B cell (primary cell): ENCODE results near the gene ALPL. TPM values are rescaled to one million over a fixed set of nuclear protein-coding genes. Genes with fewer than 3 reads are reported as not detected.

Source experiments
- ATAC-seq: fragments of 200-7000 bp; cut with Tn5 transposase; one replicate; pipeline ENCODE4 v1.10.0; 2021; ENCODE audit warnings: low read depth, mild to moderate bottlenecking, moderate number of reproducible peaks, moderate library complexity
- CTCF ChIA-PET: fragments of 350-600 bp; sonication (Branson Sonifier 250); formaldehyde crosslinking; loops from one replicate; lab custom pipeline; 2021; ENCODE audit warnings: antibody characterized with exemption, inconsistent platforms; lab: Charles Lee
- POLR2A ChIA-PET: fragments of 350-600 bp; sonication (Branson Sonifier 250); formaldehyde crosslinking; loops from one replicate; lab custom pipeline; 2021; ENCODE audit warnings: antibody characterized with exemption; lab: Charles Lee
- DNase-seq: peaks from one replicate; pipeline ENCODE4 v3.0.0; 2013
- H2AFZ ChIP-seq: 2 replicates; pipeline ENCODE4 v1.6.1; 2012; ENCODE audit warnings: mild to moderate bottlenecking, low read depth, low read length; ENCODE audit not compliant: insufficient read depth, poor library complexity, severe bottlenecking
- H3K27ac ChIP-seq, 2 donors: 1 replicate in 1 of 2; 2 replicates in 1 of 2; pipeline ENCODE4 v1.5.1; 2012 to 2013; ENCODE audit warnings: low read length in 2 of 2, mild to moderate bottlenecking in 2 of 2, moderate library complexity in 1 of 2
- H3K27me3 ChIP-seq, 4 experiments: fragments of 200-600 bp in 1 of 4; sonication (generic) in 1 of 4; replicated peaks in 1 of 4; 1 replicate in 2 of 4; 2 replicates in 2 of 4; pipeline versions ENCODE4 v1.6.1 to v1.7.0; 2013 to 2016; ENCODE audit warnings: low read length in 3 of 4, mild to moderate bottlenecking in 2 of 4, mixed read lengths in 1 of 4, moderate library complexity in 1 of 4; ENCODE audit not compliant: insufficient read depth in 4 of 4, control insufficient read depth in 3 of 4; ENCODE audit errors: control extremely low read depth in 1 of 4
- H3K36me3 ChIP-seq, 2 experiments: replicated peaks in 1 of 2; 1 replicate in 1 of 2; 2 replicates in 1 of 2; pipeline versions ENCODE4 v1.6.1 to v1.7.1; 2013; ENCODE audit warnings: low read length in 1 of 2; ENCODE audit not compliant: insufficient read depth in 2 of 2, control insufficient read depth in 1 of 2; ENCODE audit errors: control extremely low read depth in 1 of 2, extremely low read depth in 1 of 2
- H3K4me1 ChIP-seq, 2 donors: fragments of 200-600 bp in 1 of 2; sonication (generic) in 1 of 2; 1 replicate in 1 of 2; 2 replicates in 1 of 2; pipeline versions ENCODE4 v1.5.1 to v1.6.1; 2013 to 2017; ENCODE audit warnings: low read length in 2 of 2; ENCODE audit not compliant: control insufficient read depth in 2 of 2, insufficient read depth in 2 of 2
- H3K4me2 ChIP-seq: replicated peaks from 2 replicates; pipeline ENCODE3; 2012; ENCODE audit warnings: mild to moderate bottlenecking, low read depth, low read length; ENCODE audit not compliant: poor library complexity, severe bottlenecking
- H3K4me3 ChIP-seq, 5 experiments: fragments of 200-600 bp in 1 of 5; sonication (generic) in 1 of 5; 1 replicate in 3 of 5; 2 replicates in 2 of 5; pipeline versions ENCODE4 v1.5.1 to v1.7.0; 2011 to 2016; ENCODE audit warnings: low read length in 4 of 5, mild to moderate bottlenecking in 4 of 5, low read depth in 2 of 5, control low read depth in 1 of 5, moderate library complexity in 1 of 5; ENCODE audit not compliant: insufficient read depth in 1 of 5; ENCODE audit errors: control extremely low read depth in 1 of 5, extremely low read depth in 1 of 5
- H3K79me2 ChIP-seq: fragments of 200-600 bp; sonication (generic); one replicate; pipeline ENCODE4 v1.6.0; 2016; ENCODE audit warnings: low read length; ENCODE audit not compliant: control insufficient read depth, insufficient read depth
- H3K9ac ChIP-seq: fragments of 200-600 bp; sonication (generic); 2 replicates; pipeline ENCODE4 v1.6.1; 2017; ENCODE audit warnings: mild to moderate bottlenecking, low read length, moderate library complexity
- H3K9me3 ChIP-seq, 3 donors: one replicate each; pipeline versions ENCODE4 v1.6.1 to v1.7.1; 2013; ENCODE audit warnings: low read length in 2 of 3; ENCODE audit not compliant: control insufficient read depth in 2 of 3, insufficient read depth in 1 of 3; ENCODE audit errors: control extremely low read depth in 1 of 3
- H4K20me1 ChIP-seq: 2 replicates; pipeline ENCODE4 v1.6.0; 2012; ENCODE audit warnings: mild to moderate bottlenecking, low read length; ENCODE audit not compliant: insufficient read depth, control insufficient read depth, poor library complexity, severe bottlenecking
- H3K27ac Mint-ChIP-seq: one replicate; pipeline ENCODE4 v1.8.0; 2021; ENCODE audit warnings: mixed read lengths
- H3K27me3 Mint-ChIP-seq: one replicate; pipeline ENCODE4 v1.8.0; 2021; ENCODE audit warnings: mixed read lengths
- H3K4me1 Mint-ChIP-seq: one replicate; pipeline ENCODE4 v1.8.0; 2021; ENCODE audit warnings: mixed read lengths
- H3K4me3 Mint-ChIP-seq: one replicate; pipeline ENCODE4 v1.8.0; 2021; ENCODE audit warnings: mixed read lengths
- H3K9me3 Mint-ChIP-seq: one replicate; pipeline ENCODE4 v1.8.0; 2022; ENCODE audit warnings: mixed read lengths; ENCODE audit not compliant: insufficient read depth
- EZH2 ChIP-seq: IDR thresholded peaks from 2 replicates; pipeline ENCODE4 v1.6.1; 2012; ENCODE audit warnings: borderline replicate concordance, low read depth, mild to moderate bottlenecking, moderate library complexity, low read length; ENCODE audit not compliant: insufficient read depth, poor library complexity, severe bottlenecking
- WGBS: methylation state at CpG from one replicate; pipeline ENCODE4 v1.1.5; 2013; ENCODE audit warnings: missing lambda C conversion rate; ENCODE audit not compliant: insufficient coverage; 5-methylcytosine and 5-hydroxymethylcytosine counted together
- intact Hi-C: fragments of 100-400 bp; cut with micrococcal nuclease; formaldehyde crosslinking; loops from one replicate; pipeline ENCODE4 v1.10.0; 2022
- polyA plus RNA-seq: library from polyadenylated mRNA; depleted of rRNA; stranded (reverse); fragments of >200 nt; gene quantifications from 2 replicates; pipeline ENCODE4 v1.2.3, GENCODE V29; 2012
- total RNA-seq, 2 donors: library from RNA; stranded (reverse); fragments of 120-200 nt in 1 of 2; gene quantifications; 1 replicate in 1 of 2; 2 replicates in 1 of 2; pipeline versions ENCODE4 v1.2.3 to v1.2.4, GENCODE V29; 2013 to 2022
- TF ChIP-seq, protein P1 (sequence below): fragments of 200-600 bp; IDR thresholded peaks from one replicate; pipeline ENCODE4 v1.8.0; 2022; ENCODE audit warnings: antibody characterized with exemption, mild to moderate bottlenecking

The ALPL gene
- total and polyA plus RNA-seq, 2 donors (not counting 1 experiment from before 2014, with no cell fraction given): 1.6 to 12.2 TPM

DNA sequence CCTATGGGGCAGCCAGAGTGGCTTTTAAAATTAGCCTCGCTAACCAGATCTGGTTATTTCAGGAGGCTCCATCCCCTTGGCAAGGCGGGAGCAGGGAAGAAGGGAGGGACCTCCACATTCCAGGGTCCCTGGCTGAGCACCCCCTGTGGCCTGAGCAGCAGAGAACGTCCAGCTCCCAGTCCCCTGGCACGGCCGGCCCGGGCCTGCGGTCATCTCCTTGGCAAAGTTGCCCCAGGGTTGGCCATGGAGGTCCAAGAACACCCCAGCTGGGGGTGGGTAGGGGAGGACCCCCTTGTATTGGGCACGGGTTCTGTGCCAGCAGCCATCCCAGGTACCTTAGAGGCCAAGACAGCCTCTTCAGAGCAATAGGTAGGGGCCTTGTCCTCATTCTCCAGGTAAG lies 84.0 kb downstream of the ALPL start:
- no peak for ATAC-seq
- peaks cover 0 to 4% (median 0%) of the 10 kb centered on the region in 3 donors for H3K9me3 ChIP-seq
- H4K20me1 ChIP-seq: no peaks in the 10 kb centered on the region
- ChIA-PET CTCF (no interaction called here), POLR2A (no interaction called here)
- H3K4me3 ChIP-seq: no peak overlapping the region
- no peaks in the 10 kb centered on the region for H3K27me3 ChIP-seq
- H3K4me2 ChIP-seq: no peak overlapping the region
- DNase-seq: no peak
- intact Hi-C loops: no loop called here
- H3K4me1 ChIP-seq: no peaks in the 10 kb centered on the region
- Mint-ChIP-seq H3K4me1 (no peaks in the 10 kb centered on the region), H3K27ac (no peak overlapping the region), H3K27me3 (peaks cover 27% of the 10 kb centered on the region), H3K4me3 (no peak overlapping the region), H3K9me3 (no peaks in the 10 kb centered on the region)
- no peak overlapping the region for H2AFZ ChIP-seq
- no peak for TF ChIP-seq EZH2
- TF ChIP-seq, protein P1, sequence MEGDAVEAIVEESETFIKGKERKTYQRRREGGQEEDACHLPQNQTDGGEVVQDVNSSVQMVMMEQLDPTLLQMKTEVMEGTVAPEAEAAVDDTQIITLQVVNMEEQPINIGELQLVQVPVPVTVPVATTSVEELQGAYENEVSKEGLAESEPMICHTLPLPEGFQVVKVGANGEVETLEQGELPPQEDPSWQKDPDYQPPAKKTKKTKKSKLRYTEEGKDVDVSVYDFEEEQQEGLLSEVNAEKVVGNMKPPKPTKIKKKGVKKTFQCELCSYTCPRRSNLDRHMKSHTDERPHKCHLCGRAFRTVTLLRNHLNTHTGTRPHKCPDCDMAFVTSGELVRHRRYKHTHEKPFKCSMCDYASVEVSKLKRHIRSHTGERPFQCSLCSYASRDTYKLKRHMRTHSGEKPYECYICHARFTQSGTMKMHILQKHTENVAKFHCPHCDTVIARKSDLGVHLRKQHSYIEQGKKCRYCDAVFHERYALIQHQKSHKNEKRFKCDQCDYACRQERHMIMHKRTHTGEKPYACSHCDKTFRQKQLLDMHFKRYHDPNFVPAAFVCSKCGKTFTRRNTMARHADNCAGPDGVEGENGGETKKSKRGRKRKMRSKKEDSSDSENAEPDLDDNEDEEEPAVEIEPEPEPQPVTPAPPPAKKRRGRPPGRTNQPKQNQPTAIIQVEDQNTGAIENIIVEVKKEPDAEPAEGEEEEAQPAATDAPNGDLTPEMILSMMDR: no peak
- no peak overlapping the region for H3K9ac ChIP-seq
- no peaks in the 10 kb centered on the region for H3K79me2 ChIP-seq
- WGBS: 93% methylated on average over 8 of the region's 8 CpGs
- no peak overlapping the region for H3K27ac ChIP-seq
- H3K36me3 ChIP-seq: no peaks in the 10 kb centered on the region

DNA sequence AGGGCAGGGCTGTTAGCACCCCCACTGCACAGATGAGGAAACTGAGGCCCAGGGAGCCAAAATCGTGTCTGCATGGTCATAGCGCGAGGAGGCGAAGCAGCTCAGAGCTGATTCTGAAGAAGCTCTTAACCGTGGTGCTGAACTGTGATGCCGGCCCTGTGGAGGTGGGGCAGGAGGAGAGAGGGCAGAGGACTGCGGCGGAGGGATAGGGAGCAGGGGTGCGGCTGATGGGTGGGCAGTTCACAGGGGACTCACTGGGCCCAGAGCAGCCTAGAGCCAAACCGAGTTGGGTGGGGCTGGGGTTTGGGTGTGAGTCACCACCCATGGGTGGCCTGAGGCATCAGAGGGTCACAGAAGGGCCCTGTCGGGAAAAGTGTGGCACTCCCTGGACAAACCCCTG lies 85.3 kb downstream of the ALPL start:
- H3K4me3 Mint-ChIP-seq: no peak overlapping the region
- CTCF ChIA-PET: no interaction called here
- 80% methylated on average over 10 of the region's 11 CpGs for WGBS
- H3K9me3 Mint-ChIP-seq: no peaks in the 10 kb centered on the region
- TF ChIP-seq EZH2: no peak
- TF ChIP-seq, protein P1: no peak
- Histone ChIP-seq H3K79me2 (no peaks in the 10 kb centered on the region), H3K4me3 (no peak overlapping the region), H3K36me3 (no peaks in the 10 kb centered on the region), H4K20me1 (no peaks in the 10 kb centered on the region), H3K27me3 (no peaks in the 10 kb centered on the region), H3K9ac (no peak overlapping the region), H3K4me1 (no peaks in the 10 kb centered on the region), H3K27ac (no peak overlapping the region), H2AFZ (no peak overlapping the region), H3K4me2 (no peak overlapping the region), H3K9me3 (peaks cover 0 to 4% (median 0%) of the 10 kb centered on the region in 3 donors)
- no peaks in the 10 kb centered on the region for H3K4me1 Mint-ChIP-seq
- no peak overlapping the region for H3K27ac Mint-ChIP-seq
- DNase-seq (no peak), ATAC-seq (no peak)
- H3K27me3 Mint-ChIP-seq: peaks cover 27% of the 10 kb centered on the region
- intact Hi-C loops: no loop called here
- POLR2A ChIA-PET: no interaction called here
